PC-3 (cell line): ENCODE results near the gene SCO1. TPM values are rescaled to one million over a fixed set of nuclear protein-coding genes. Genes with fewer than 3 reads are reported as not detected.
A peak's percentile ranks its signal among the peaks of the same experiment; 100 is the strongest.

Source experiments
- ATAC-seq: fragments of 200-7000 bp; cut with Tn5 transposase; 2 replicates; pipeline ENCODE4 v1.9.1; 2020; ENCODE audit warnings: mild to moderate bottlenecking, moderate library complexity
- BruUV-seq: library from RNA; stranded (reverse); fragments of 400-500 nt; replicated peaks from 2 replicates; lab custom pipeline; 2021; lab: Mats Ljungman, UMichigan
- CTCF ChIA-PET: fragments of 300-600 bp; sonication (Branson Sonifier 250); formaldehyde crosslinking; loops from one replicate; lab custom pipeline; 2022; ENCODE audit warnings: antibody characterized with exemption; lab: Charles Lee
- POLR2A ChIA-PET: fragments of 300-600 bp; sonication (Branson Sonifier 250); formaldehyde crosslinking; loops from one replicate; lab custom pipeline; 2022; ENCODE audit warnings: antibody characterized with exemption; ENCODE audit not compliant: unreplicated experiment; lab: Charles Lee
- DNase-seq: peaks from one replicate; pipeline ENCODE4 v3.0.0-alpha.2; 2015
- H2AFZ ChIP-seq: fragments of 300-600 bp; sonication (generic); 2 replicates; pipeline ENCODE4 v1.6.0; 2016; ENCODE audit warnings: antibody characterized with exemption, low read length
- H3F3A ChIP-seq: fragments of 300-600 bp; sonication (generic); one replicate; pipeline ENCODE4 v1.6.0; 2017; ENCODE audit warnings: antibody characterized with exemption, low read length, control low read depth, mild to moderate bottlenecking; ENCODE audit not compliant: unreplicated experiment
- H3K27ac ChIP-seq: fragments of 300-600 bp; sonication (generic); 2 replicates; pipeline ENCODE4 v1.5.1; 2016; ENCODE audit warnings: mild to moderate bottlenecking, low read length
- H3K27me3 ChIP-seq: fragments of 300-600 bp; sonication (generic); 2 replicates; pipeline ENCODE4 v1.6.1; 2016; ENCODE audit warnings: low read length, mixed read lengths
- H3K36me3 ChIP-seq: fragments of 300-600 bp; sonication (generic); 2 replicates; pipeline ENCODE4 v1.6.1; 2016; ENCODE audit warnings: low read depth, mixed run types, low read length, mixed read lengths
- H3K4me1 ChIP-seq: fragments of 300-600 bp; sonication (generic); 2 replicates; pipeline ENCODE4 v1.5.1; 2016; ENCODE audit warnings: low read length; ENCODE audit not compliant: insufficient read depth
- H3K4me2 ChIP-seq: fragments of 300-600 bp; sonication (generic); 2 replicates; pipeline ENCODE4 v1.6.0; 2016; ENCODE audit warnings: low read length
- H3K4me3 ChIP-seq: fragments of 300-600 bp; sonication (generic); 2 replicates; pipeline ENCODE4 v1.5.1; 2016; ENCODE audit warnings: mild to moderate bottlenecking, low read length, mixed read lengths
- H3K79me2 ChIP-seq: fragments of 300-600 bp; sonication (generic); 2 replicates; pipeline ENCODE4 v1.6.1; 2017; ENCODE audit warnings: low read length, mixed read lengths
- H3K9ac ChIP-seq: fragments of 300-600 bp; sonication (generic); 2 replicates; pipeline ENCODE4 v1.6.0; 2016; ENCODE audit warnings: mild to moderate bottlenecking, low read length
- H3K9me2 ChIP-seq: fragments of 300-600 bp; sonication (generic); replicated peaks from 2 replicates; pipeline ENCODE4 v1.6.1; 2016; ENCODE audit warnings: mixed run types, low read length, mixed read lengths
- H3K9me3 ChIP-seq: fragments of 300-600 bp; sonication (generic); 2 replicates; pipeline ENCODE4 v1.6.1; 2016; ENCODE audit warnings: low read length, mixed read lengths
- H4K20me1 ChIP-seq: fragments of 300-600 bp; sonication (generic); 2 replicates; pipeline ENCODE4 v1.6.1; 2016; ENCODE audit warnings: low read length, mixed read lengths
- EZH2 ChIP-seq: fragments of 300-600 bp; sonication (generic); IDR thresholded peaks from one replicate; pipeline ENCODE4 v1.6.1; 2017; ENCODE audit warnings: antibody characterized with exemption, mild to moderate bottlenecking, low read length; ENCODE audit not compliant: unreplicated experiment
- EZH2phosphoT487 ChIP-seq: fragments of 300-600 bp; sonication (generic); IDR thresholded peaks from 2 replicates; pipeline ENCODE4 v1.6.1; 2018; ENCODE audit warnings: mild to moderate bottlenecking, antibody characterized with exemption, low read length, borderline replicate concordance
- intact Hi-C: fragments of 100-400 bp; cut with micrococcal nuclease; formaldehyde crosslinking; loops from 2 replicates; pipeline ENCODE4 v1.9.0; 2023
- total RNA-seq: library from RNA; depleted of rRNA; stranded (reverse); fragments of >200 nt; gene quantifications from 2 replicates; pipeline ENCODE4 v1.2.3, GENCODE V29; 2014
- TF ChIP-seq, protein P1 (sequence below): fragments of 300-600 bp; sonication (generic); conservative IDR thresholded peaks from 2 replicates; pipeline ENCODE4 v1.5.1; 2017; ENCODE audit warnings: antibody characterized with exemption, low read depth, mild to moderate bottlenecking, low read length

The SCO1 gene
- total RNA-seq, 1 experiment from 2014 or later, result 59.7 TPM

DNA sequence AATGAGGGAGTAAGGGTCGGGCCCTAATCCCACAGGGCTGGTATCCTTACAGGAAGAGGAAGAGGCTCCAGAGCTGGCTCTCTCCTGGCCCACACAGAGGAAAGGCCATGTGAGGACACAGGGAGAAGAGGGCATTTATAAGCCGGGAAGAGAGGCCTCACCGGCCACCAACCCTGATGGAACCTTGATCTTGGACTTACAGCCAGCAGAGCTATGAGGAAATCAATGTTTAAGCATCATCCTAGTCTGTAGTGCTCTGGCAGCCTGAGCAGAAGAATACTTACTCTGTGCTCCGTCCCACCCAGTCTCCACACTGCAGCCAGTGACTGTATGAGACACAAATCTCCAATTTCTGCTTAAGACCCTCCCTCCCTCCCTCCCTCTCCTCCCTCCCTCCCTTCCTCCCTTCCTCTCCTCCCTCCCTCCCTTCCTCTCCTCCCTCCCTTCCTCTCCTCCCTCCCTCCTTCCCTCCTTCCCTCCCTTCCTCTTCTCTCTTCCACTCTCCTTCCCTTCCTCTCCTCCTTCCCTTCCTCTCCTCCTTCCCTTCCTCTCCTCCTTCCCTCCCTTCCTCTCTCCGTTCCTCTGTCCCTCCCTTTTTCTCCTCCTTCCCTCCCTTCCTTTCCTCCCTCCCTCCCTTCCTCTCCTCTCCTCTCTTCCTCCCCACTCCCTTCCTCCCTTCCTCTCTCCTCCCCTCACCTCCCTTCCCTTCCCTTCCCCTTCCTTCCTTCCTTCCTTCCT is 41.4 kb upstream of the SCO1 start:
- Histone ChIP-seq H2AFZ (no peak overlapping the region), H3K4me3 (no peak overlapping the region), H3K27ac (no peak overlapping the region), H3K4me2 (no peak overlapping the region), H3F3A (no peaks in the 10 kb centered on the region), H3K36me3 (no peaks in the 10 kb centered on the region), H3K9me2 (no peaks in the 10 kb centered on the region), H4K20me1 (no peaks in the 10 kb centered on the region), H3K9me3 (no peaks in the 10 kb centered on the region), H3K4me1 (no peaks in the 10 kb centered on the region), H3K79me2 (no peaks in the 10 kb centered on the region), H3K9ac (no peak overlapping the region), H3K27me3 (no peaks in the 10 kb centered on the region)
- POLR2A ChIA-PET, result no interaction called here
- DNase-seq (no peak), ATAC-seq (no peak)
- TF ChIP-seq EZH2phosphoT487 (no peak), EZH2 (no peak)
- TF ChIP-seq, protein P1, sequence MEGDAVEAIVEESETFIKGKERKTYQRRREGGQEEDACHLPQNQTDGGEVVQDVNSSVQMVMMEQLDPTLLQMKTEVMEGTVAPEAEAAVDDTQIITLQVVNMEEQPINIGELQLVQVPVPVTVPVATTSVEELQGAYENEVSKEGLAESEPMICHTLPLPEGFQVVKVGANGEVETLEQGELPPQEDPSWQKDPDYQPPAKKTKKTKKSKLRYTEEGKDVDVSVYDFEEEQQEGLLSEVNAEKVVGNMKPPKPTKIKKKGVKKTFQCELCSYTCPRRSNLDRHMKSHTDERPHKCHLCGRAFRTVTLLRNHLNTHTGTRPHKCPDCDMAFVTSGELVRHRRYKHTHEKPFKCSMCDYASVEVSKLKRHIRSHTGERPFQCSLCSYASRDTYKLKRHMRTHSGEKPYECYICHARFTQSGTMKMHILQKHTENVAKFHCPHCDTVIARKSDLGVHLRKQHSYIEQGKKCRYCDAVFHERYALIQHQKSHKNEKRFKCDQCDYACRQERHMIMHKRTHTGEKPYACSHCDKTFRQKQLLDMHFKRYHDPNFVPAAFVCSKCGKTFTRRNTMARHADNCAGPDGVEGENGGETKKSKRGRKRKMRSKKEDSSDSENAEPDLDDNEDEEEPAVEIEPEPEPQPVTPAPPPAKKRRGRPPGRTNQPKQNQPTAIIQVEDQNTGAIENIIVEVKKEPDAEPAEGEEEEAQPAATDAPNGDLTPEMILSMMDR, result no peak
- intact Hi-C loops, result no loop called here
- CTCF ChIA-PET, result no interaction called here
- BruUV-seq, result no TSS peak

DNA sequence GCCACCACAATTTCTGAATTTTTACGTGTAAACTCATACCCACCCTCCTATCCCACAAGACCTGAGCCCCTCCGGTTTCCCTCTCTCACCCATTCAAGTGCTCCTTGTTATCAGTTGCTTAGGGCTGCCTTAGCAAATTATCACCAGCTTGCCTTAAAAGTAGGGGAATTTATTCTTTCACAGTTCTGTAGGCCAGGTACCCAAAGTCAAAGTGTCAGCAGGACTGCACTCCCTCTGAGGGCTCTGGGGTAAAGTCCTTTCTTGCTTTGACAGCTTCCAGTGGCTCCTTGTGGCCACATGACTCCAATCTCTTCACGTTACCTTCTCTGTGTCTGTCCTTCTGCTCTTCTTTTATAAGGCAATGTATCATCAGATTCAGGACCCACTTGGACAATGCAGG is 40.4 kb upstream of the SCO1 start:
- TF ChIP-seq EZH2 (no peak), EZH2phosphoT487 (no peak)
- TF ChIP-seq, protein P1, result no peak
- no peaks in the 10 kb centered on the region for H3F3A ChIP-seq
- CTCF ChIA-PET, result interaction anchor here (0.8 kb wide), 1 partner anchor 106 kb away, joined by 3 read pairs; no protein-coding TSS in a partner anchor
- no peaks in the 10 kb centered on the region for H3K27me3 ChIP-seq
- no peak overlapping the region for H3K27ac ChIP-seq
- no peaks in the 10 kb centered on the region for H3K36me3 ChIP-seq
- H3K4me2 ChIP-seq, result no peak overlapping the region
- BruUV-seq, result no TSS peak
- no peaks in the 10 kb centered on the region for H3K9me2 ChIP-seq
- intact Hi-C loops, result loop anchor here (1.0 kb wide), 1 partner anchor 108 kb away; no protein-coding TSS in a partner anchor
- no peak overlapping the region for H3K9ac ChIP-seq
- POLR2A ChIA-PET, result interaction anchor here (0.5 kb wide), 1 partner anchor 421 kb away, joined by 4 read pairs; no protein-coding TSS in a partner anchor
- no peaks in the 10 kb centered on the region for H4K20me1 ChIP-seq
- no peaks in the 10 kb centered on the region for H3K9me3 ChIP-seq
- no peaks in the 10 kb centered on the region for H3K79me2 ChIP-seq
- H2AFZ ChIP-seq, result no peak overlapping the region
- H3K4me1 ChIP-seq, result no peaks in the 10 kb centered on the region
- no peak overlapping the region for H3K4me3 ChIP-seq
- ATAC-seq (no peak), DNase-seq (no peak)

DNA sequence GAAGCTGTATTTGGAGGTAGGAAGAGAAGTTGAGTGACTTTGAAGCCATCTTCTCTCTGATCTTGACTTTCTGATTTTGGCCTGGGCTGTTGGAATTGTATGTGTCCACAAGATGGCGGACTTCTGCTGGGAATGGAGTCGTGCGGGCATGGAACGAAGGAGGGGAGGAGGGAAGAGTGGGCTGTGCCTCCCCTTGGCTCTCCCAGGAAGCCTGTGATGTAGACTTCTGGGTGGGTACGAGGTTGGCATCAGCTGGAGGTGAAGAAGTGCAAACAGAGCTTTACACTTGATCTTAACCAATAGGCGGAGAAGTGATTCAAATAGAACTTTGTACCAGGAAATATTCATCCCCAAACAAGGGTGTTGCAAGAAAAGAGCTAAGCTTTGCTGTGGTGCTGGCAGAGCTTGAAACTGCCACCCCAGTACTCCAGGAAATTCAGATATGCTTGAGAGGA is 39.9 kb upstream of the SCO1 start:
- Histone ChIP-seq H3K4me3 (no peak overlapping the region), H3K4me2 (no peak overlapping the region), H3K27ac (no peak overlapping the region), H4K20me1 (no peaks in the 10 kb centered on the region), H3K36me3 (no peaks in the 10 kb centered on the region), H3K4me1 (no peaks in the 10 kb centered on the region), H2AFZ (no peak overlapping the region), H3K79me2 (no peaks in the 10 kb centered on the region), H3K27me3 (no peaks in the 10 kb centered on the region), H3K9me3 (no peaks in the 10 kb centered on the region), H3F3A (no peaks in the 10 kb centered on the region), H3K9me2 (no peaks in the 10 kb centered on the region), H3K9ac (no peak overlapping the region)
- ATAC-seq (peak; percentile 67), DNase-seq (peak; percentile 56)
- CTCF ChIA-PET, result interaction anchor here (0.8 kb wide), 1 partner anchor 107 kb away, joined by 3 read pairs; no protein-coding TSS in a partner anchor
- TF ChIP-seq, protein P1, result peak; percentile 82
- no peak for TF ChIP-seq EZH2
- POLR2A ChIA-PET, result no interaction called here
- BruUV-seq, result no TSS peak
- intact Hi-C loops, result loop anchor here (1.0 kb wide), 1 partner anchor 108 kb away; no protein-coding TSS in a partner anchor
